ENCODE results near the gene CDC37L1. TPM values are rescaled to one million over a fixed set of nuclear protein-coding genes. Genes with fewer than 3 reads are reported as not detected.

The CDC37L1 gene
- total and polyA plus RNA-seq, 2 of the 8 experiments (the other 6 are each of a cell fraction or from before 2014, with no cell fraction given): 4.6 to 23.8 TPM

DNA sequence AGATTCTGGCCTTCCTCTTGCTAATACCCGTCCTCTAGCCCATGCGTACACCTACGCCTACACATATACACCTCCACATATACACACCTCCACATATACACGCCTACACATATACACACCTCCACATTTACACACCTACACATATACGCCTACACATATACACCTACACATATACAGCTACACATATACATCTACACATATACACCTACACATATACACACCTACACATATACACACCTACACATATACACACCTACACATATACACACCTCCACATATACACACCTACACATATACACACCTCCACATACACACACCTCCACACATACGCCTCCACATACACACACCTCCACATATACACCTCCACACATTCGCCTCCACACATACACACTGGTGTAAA lies 34.5 kb downstream of the CDC37L1 start:
- DNase-seq (ENCODE audit: low read depth in 1 of 2, low spot score in 2 of 2): no peak
- no peak overlapping the region for H3K23ac ChIP-seq (ENCODE audit: insufficient read length)
- no peak overlapping the region for H2BK5ac ChIP-seq (ENCODE audit: low read depth, low read length)
- no peaks in the 10 kb centered on the region for H3K79me2 ChIP-seq (ENCODE audit: control insufficient read depth in 1 of 2, insufficient read depth in 2 of 2, low read length in 2 of 2)
- no peak overlapping the region for H4K5ac ChIP-seq (ENCODE audit: insufficient read length, low read depth, low read length)
- H3K9ac ChIP-seq (replicated peaks in 1 of 4; ENCODE audit: extremely low read depth in 1 of 4, low read depth in 3 of 4, low read length in 3 of 4): no peak overlapping the region
- no peaks in the 10 kb centered on the region for H3K27me3 ChIP-seq (replicated peaks in 1 of 4; ENCODE audit: control insufficient read depth in 3 of 4, extremely low read depth in 1 of 4, insufficient read depth in 3 of 4, low read length in 3 of 4)
- no peak overlapping the region for H3K14ac ChIP-seq (ENCODE audit: insufficient read length)
- H3K4ac ChIP-seq (replicated peaks; ENCODE audit: insufficient read length, low read depth, low read length): no peak overlapping the region
- H2BK15ac ChIP-seq (ENCODE audit: low read length): no peak overlapping the region
- H2AFZ ChIP-seq (ENCODE audit: low read length): no peak overlapping the region
- no peak overlapping the region for H3K4me3 ChIP-seq (ENCODE audit: extremely low read depth in 1 of 4, insufficient read depth in 2 of 4, low read depth in 3 of 4, low read length in 4 of 4)
- CTCF ChIA-PET (ENCODE audit: partially characterized antibody): interaction anchor here (1.2 kb wide), 1 partner anchor 13 kb away, joined by 4 read pairs; no protein-coding TSS in a partner anchor
- POLR2A ChIA-PET (ENCODE audit: partially characterized antibody): no interaction called here
- H3K23me2 ChIP-seq (ENCODE audit: low read depth, low read length): peaks cover 5% of the 10 kb centered on the region; the same call in 1 of the 2 replicates
- H2BK12ac ChIP-seq (ENCODE audit: low read depth, low read length): no peak overlapping the region
- H4K8ac ChIP-seq (ENCODE audit: extremely low read depth, insufficient read depth, low read length): no peak overlapping the region
- H3K4me1 ChIP-seq (replicated peaks in 1 of 4; ENCODE audit: control insufficient read depth in 3 of 4, insufficient read depth in 4 of 4, low read length in 3 of 4): no peaks in the 10 kb centered on the region
- no peak overlapping the region for H2BK20ac ChIP-seq (ENCODE audit: low read length)
- H3K9me3 ChIP-seq (ENCODE audit: insufficient read depth in 2 of 2, low read depth in 1 of 2, low read length in 1 of 2): no peaks in the 10 kb centered on the region
- FAIRE-seq: peak; percentile 92
- H3K36me3 ChIP-seq (ENCODE audit: control insufficient read depth in 2 of 4, insufficient read depth in 4 of 4, low read length in 3 of 4): peaks cover 4 to 33% (median 16%) of the 10 kb centered on the region in 4 experiments
- H3K79me1 ChIP-seq (ENCODE audit: low read depth, low read length): no peaks in the 10 kb centered on the region
- no peak overlapping the region for H4K91ac ChIP-seq (replicated peaks; ENCODE audit: insufficient read length, low read length)
- 71 to 100% methylated on average over 3 to 7 of the region's 7 CpGs for WGBS, 2 experiments (ENCODE audit: extremely low coverage in 1 of 2, insufficient coverage in 1 of 2, insufficient read length in 1 of 2, insufficient replicate concordance in 2 of 2, low coverage in 1 of 2, low lambda C conversion rate in 2 of 2, missing lambda C conversion rate in 1 of 2)
- H2BK120ac ChIP-seq (replicated peaks; ENCODE audit: low read depth, low read length): no peak overlapping the region
- no peak overlapping the region for H3K18ac ChIP-seq (ENCODE audit: extremely low read depth, low read length)
- H3K56ac ChIP-seq (replicated peaks; ENCODE audit: insufficient read length, low read depth, low read length): no peak overlapping the region
- no peak overlapping the region for H3K27ac ChIP-seq (ENCODE audit: low read depth, low read length)
- H3K4me2 ChIP-seq (ENCODE audit: insufficient read depth in 1 of 2, low read depth in 2 of 2, low read length in 2 of 2): no peak overlapping the region
- no peaks in the 10 kb centered on the region for H4K20me1 ChIP-seq (replicated peaks in 1 of 2; ENCODE audit: control insufficient read depth in 1 of 2, insufficient read depth in 2 of 2, low read length in 2 of 2)
- H2AK5ac ChIP-seq (ENCODE audit: low read depth, low read length): no peak overlapping the region
- no peak for TF ChIP-seq SRF (IDR thresholded peaks at IDR 0.05; ENCODE audit: low read depth, low read length)
- no peak for TF ChIP-seq RNF2 (IDR thresholded peaks at IDR 0.05; ENCODE audit: borderline replicate concordance, low read depth, low read length, missing control alignments, poor library complexity, severe bottlenecking)
- no peak for TF ChIP-seq TBP (IDR thresholded peaks at IDR 0.05; ENCODE audit: low read depth, low read length)
- TF ChIP-seq GTF2F1 (IDR thresholded peaks at IDR 0.05; ENCODE audit: borderline replicate concordance, low read depth, low read length): no peak
- TF ChIP-seq, protein P1, sequence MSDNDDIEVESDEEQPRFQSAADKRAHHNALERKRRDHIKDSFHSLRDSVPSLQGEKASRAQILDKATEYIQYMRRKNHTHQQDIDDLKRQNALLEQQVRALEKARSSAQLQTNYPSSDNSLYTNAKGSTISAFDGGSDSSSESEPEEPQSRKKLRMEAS (IDR thresholded peaks at IDR 0.05): no peak
- TF ChIP-seq, protein P2, sequence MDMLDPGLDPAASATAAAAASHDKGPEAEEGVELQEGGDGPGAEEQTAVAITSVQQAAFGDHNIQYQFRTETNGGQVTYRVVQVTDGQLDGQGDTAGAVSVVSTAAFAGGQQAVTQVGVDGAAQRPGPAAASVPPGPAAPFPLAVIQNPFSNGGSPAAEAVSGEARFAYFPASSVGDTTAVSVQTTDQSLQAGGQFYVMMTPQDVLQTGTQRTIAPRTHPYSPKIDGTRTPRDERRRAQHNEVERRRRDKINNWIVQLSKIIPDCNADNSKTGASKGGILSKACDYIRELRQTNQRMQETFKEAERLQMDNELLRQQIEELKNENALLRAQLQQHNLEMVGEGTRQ (IDR thresholded peaks at IDR 0.05; ENCODE audit: low read length): no peak
- TF ChIP-seq, protein P3, sequence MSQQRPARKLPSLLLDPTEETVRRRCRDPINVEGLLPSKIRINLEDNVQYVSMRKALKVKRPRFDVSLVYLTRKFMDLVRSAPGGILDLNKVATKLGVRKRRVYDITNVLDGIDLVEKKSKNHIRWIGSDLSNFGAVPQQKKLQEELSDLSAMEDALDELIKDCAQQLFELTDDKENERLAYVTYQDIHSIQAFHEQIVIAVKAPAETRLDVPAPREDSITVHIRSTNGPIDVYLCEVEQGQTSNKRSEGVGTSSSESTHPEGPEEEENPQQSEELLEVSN (IDR thresholded peaks at IDR 0.05): no peak
- TF ChIP-seq GABPA (IDR thresholded peaks at IDR 0.05; ENCODE audit: borderline replicate concordance, insufficient read depth, low read length): no peak
- TF ChIP-seq POLR2AphosphoS5 (IDR thresholded peaks at IDR 0.05; ENCODE audit: low read depth, low read length): no peak
- no peak for TF ChIP-seq SP2 (IDR thresholded peaks at IDR 0.05; ENCODE audit: low read length)
- no peak for TF ChIP-seq BCL11A (IDR thresholded peaks at IDR 0.05; ENCODE audit: low read depth in 2 of 2, low read length in 2 of 2)
